SHP77 treated with DMSO at 0.1 percent for 48 hours (cell line): Measurements from ENCODE around the gene PDE4B.
A peak's percentile ranks its signal among the peaks of the same experiment; 100 is the strongest.
"Not testable (repeated sequence)": the region's sequence is repeated elsewhere in the genome, so short reads cannot be mapped to it uniquely, and the experiment has no call there.

Experiments used
- DNase-seq: peaks from one replicate; lab custom pipeline; 2025; lab: John Stamatoyannopoulos, UW

The PDE4B gene

DNA sequence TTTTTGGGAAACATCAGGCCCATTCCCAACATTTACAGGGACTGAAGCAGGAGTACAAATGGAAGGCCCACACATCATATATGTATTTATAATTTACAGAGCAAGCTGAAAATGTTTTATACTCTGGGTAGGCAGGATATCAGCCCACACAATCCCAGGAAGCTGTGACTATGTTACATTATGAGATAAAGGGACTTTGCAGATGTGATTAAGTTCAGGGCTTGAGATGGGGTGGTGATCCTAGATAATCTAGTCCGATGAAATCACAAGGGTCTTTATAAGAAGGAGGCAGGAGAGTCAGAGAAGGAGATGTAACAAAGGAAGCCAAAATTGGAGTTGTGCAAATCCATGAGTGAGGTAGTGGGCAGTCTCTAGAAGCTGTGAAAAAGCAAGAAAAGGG, 160.5 kb downstream of the PDE4B start:
- DNase-seq: no peak

DNA sequence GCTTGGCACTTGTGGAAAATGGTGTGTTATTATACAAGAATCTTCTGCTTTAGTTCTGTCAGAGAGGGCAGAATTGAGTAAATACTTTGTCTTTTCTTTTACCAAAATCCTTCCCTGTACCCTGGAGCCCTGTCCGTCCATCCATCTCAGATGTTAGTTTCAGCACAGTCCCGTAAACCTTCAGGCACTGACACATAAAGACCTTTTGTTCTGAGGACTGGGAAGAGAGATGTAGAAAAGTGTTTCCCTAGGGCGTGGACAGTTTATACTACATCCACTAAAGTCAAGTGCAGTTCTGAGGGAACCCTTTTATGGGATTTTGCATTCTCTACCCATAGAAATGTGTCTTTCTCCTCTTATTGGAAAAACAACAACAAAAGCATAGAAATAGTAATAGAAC, 162.4 kb downstream of the PDE4B start:
- no peak for DNase-seq

DNA sequence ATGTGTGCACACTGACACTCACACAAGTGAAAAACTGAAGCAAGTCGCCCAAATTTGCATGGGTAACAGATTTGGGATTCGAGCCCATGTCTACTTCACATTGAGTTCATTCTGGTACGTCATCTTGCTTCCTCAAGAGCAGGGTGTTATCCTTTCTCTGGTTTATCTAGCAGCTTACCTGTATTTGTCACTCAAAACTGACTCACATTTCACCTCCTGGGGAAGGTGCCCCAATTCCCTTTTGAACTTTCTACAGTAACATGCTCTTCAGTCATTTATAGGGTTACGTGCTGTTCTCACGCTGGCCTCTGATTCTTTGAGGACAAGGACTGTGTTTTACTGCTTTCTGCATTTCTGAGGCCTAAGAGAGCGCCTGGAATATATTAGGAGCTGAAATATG, 162.8 kb downstream of the PDE4B start:
- DNase-seq: no peak

DNA sequence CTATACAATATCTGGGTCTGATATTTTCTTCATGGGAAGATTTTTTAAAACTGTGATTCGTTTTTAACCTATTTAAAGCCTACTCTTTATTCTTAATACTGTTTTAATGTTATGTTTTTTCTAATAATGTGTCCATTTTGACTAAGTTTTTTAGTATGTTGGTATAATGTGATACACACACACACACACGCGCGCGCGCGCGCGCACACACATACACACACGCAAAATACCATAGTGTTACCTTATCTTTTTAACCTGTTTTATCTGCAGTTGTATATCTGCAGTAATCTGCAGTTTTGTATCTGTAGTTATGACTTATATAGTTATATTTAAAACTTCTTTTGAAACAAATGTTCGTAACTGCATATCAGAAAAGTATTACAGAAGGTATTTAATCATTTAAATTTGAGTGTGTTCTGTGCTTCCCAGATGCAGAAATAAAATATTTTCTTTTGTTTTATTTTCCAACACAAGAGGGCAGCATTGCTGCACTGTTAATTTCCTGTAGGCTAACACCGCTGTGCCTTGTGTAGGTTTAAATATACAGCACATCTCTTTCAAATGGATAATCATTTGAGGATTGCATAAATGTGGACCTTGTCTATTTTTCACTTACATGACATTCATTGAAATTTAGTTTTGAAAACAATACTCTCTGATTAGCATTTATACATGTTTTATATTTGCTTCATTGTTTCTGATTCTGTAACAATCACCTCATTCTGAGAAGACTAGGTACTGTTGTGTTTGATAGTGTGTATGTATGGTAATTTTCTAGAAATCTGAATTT, 166.1 kb downstream of the PDE4B start:
- peak; percentile 51 for DNase-seq

DNA sequence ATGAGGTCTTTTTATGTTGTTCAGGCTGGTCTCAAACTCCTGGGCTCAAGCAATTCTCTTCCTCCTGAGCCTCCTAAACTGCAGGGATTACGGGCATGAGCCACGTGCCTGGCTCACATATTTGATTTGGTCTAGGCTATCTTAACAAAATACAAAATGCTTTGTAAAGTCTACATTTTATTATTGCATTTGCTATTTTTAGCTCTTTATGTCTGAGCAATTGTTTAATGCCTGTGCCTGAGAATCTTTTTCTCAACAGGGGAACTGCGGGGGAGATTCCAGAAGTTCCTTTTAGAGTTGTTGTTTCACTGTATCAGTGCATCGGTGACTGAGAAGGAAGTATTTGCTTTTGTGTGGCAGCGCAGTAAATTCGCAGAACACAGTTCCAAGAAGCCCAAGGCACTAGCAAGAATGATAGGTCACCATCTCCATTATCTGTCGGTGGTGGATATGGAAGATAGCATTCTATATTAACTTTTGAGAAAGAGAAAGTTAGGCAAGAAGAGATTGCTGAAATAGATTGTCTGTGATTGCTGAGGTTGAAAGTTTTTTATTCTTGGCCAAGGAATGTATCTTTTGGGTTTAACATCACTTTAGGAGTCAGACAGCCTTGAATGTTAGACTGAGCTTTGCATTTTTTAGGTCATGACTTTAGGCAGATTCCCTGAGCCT, 167.3 kb downstream of the PDE4B start:
- no peak for DNase-seq

DNA sequence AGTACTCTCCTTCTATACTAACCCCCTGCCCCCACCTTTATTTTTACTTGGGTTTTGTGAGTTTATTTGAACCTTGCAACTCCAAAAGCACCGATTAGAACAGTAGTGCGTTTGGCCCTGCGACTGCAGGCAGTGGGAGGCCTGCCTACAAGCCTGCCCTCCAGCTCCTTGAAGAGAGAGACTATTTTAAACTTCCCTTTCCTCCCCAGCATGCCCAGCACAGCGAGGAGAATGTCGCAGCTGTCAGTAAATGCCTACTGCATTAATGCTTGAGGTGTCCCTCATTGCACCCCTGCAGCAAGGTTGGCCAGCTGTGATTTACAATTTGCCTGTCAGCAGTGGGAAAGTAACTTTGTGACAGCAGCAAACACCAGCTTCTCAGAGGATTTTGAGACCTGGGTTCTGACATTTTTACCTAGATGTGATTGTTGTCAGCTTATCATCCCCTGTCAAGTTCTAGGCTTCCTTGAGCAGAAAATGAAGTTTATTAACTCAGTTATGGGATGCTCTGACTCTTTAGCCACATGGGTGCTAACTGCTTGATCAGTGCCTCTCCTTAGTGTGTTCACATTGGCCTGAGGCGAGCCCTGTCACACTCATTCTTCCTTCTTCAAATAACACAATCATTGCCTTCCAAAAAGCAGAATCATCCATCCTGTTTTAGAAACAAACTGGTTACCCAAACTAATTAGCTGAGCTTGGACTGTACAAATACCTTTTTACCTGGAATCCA, 170.6 kb downstream of the PDE4B start:
- DNase-seq: no peak

DNA sequence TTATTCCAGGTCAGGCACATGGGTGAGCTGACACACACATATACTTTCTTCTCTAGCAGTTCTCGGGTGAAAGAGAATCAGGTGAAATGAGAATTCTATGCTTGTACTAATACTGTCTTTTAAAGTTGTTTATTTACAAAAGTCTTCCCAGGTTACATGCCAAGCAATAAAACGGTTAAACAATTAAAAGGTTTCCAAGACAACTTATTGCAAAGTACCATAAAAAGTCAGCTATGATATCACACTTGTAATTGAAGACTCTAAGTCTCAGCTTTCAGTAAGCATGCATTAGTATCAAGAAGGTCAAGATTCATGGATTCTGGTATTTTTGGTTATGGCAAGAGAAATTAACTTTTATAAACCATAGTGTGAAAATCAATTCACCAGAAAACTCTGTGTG, 171.4 kb downstream of the PDE4B start:
- no peak for DNase-seq

DNA sequence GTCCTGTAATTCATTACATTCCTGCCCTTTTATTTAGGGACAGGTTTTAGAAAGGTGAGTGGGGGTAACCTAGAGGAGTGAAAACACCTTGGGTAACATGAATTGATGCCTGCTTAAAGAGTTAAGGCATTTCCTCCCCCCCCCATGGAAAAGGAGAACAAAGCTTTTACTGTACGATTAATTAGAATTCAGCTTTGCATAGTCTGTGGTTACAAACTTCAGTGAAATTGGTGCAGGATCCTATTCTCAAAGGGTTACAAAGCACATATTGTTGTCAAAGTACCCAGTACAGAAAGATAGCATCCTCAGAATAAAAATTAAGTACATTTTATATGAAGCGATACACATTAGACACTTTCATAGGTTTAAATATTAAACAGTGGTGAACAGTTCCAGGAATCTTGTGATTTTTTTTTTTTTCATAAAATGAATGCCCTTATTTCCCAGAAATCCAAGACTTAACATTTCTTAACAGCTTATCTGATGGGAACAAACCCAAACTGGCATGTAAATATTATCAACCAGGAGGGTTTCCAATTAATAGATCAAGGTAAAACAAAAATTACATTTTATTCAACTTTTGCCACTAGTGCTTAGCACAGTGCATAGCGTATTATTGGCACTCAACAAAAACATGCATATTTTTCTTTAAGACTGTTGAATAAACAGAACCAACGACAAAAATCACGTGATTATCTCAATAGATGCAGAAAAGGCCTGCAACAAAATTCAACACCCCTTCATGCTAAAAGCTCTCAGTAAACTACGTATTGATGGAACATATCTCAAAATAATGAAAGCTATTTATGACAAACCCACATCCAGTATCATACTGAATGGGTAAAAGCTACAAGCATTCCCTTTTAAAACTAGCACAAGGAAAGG, 172.7 kb downstream of the PDE4B start:
- no peak for DNase-seq

DNA sequence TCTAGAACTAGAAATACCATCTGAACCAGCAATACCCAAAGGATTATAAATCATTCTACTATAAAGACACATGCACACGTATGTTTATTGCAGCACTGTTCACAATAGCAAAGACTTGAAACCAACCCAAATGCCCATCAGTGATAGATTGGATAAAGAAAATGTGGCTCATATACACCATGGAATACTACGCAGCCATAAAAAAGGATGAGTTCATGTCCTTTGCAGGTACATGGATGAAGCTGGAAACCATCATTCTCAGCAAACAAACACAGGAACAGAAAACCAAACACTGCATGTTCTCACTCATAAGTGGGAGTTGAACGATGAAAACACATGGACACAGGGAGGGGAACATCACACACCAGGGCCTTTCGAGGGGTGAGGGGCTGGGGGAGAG, 174.8 kb downstream of the PDE4B start:
- not testable (repeated sequence) for DNase-seq

DNA sequence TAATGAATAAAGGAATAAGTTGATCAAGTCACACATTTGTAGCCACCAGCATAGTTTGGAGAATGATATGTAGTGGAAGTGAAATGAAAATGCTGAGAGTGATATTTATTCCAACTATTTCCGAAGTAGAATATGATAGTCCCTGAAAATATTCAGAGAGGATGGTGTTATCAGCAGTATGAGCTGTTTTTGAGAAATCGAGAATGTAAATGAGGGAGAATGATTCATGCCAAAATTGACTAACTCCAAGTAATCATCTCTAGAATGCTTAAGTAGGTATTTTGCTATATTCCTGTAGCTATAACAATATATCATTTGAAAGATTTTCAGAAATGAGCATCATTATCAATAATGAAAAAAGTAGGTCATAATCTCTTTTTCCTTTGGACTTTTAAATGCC, 178.9 kb downstream of the PDE4B start:
- no peak for DNase-seq

DNA sequence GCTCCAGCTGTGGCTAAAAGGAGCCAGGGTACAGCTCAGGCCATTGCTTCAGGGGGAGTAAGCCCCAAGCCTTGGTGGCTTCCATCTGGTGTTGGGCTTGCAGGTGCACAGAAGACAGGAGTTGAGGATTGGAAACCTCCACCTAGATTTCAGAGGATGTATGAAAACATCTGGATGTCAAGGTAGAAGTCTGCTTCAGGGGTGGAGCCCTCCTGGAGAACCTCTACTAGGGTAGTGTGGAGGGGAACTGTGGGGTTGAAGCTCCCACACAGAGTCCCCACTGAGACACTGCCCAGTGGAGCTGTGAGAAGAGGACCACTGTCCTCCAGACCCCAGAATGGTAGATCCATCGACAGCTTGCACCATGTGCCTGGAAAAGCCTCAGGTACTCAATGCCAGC, 183.0 kb downstream of the PDE4B start:
- DNase-seq: no peak

DNA sequence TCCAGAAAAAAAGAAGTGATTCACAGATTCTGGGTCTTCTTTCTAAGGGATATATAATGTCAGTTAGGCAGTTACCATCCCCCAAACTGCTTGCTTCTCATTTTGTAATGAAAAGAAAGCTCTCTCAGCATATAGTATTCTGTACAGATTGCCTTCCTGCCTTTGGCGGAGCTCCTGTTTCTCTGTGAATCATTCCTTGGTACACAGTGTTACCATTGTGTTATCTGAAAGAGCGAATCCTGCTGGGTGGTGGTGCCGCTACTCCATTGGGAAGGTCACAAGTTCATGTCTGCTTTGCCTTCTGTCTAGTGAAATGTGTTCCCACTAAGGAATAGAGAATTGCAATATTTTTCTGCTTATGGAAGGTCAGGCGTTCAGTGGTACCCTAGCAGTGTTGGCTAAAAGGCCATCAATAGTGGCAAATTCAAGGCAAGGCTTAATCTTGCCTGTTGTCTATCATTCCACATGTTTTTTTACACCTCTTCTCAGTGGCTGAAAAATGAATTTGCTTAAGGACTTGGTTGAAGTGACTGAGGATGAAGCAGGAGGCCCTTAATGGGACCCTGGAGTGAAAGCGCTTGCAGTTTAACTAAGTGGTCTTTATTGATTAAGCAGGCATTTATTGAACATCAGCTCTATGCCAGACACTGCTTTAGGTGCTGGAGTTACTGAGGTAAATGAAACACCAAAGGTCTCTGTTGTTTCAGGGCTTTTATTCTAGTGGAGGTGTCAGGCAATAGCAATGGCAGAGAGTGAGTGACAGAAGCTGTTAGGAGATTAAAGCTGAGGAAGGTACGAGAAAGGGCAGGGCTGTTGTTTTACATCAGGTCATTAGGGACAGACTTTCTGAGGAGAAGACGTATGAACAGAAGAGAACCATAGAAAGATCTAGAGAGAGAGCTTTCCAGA, 186.7 kb downstream of the PDE4B start:
- no peak for DNase-seq

DNA sequence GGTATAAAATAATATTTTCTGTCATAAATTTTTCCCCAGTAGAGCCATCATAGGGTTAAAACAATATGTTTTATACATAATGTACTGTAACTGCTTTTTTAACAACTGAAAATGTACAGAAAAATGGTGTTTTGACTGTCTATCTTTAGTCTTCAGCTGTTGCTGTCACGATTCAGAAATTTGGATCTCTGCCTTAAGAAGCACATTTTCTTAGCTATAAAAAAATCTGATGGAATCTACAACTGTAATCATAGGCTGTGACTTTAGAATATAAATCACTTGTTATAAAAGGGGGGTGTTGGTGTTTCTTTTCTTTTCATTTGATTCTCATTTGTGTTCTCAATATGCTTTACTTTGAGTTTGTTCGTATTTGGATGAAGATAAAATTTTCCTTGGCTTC, 187.5 kb downstream of the PDE4B start:
- DNase-seq: no peak

DNA sequence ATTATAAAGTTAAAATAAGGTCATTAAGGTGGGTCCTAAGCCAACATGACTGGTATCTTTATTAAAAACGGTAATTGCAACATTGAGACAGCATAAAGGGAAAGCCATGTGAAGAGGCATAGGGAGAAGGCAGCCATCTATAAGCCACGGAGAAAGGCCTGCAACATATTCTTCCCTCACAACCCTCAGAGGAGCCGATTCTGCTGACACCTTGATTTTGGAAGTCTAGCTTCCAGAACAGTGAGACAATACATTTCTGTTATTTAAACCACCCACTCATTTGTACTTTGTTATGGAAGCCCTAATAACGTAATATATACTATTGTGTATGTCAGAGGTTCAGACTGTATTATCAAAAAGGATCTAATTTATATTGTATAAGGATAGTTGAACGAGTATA, 190.8 kb downstream of the PDE4B start:
- DNase-seq: no peak

DNA sequence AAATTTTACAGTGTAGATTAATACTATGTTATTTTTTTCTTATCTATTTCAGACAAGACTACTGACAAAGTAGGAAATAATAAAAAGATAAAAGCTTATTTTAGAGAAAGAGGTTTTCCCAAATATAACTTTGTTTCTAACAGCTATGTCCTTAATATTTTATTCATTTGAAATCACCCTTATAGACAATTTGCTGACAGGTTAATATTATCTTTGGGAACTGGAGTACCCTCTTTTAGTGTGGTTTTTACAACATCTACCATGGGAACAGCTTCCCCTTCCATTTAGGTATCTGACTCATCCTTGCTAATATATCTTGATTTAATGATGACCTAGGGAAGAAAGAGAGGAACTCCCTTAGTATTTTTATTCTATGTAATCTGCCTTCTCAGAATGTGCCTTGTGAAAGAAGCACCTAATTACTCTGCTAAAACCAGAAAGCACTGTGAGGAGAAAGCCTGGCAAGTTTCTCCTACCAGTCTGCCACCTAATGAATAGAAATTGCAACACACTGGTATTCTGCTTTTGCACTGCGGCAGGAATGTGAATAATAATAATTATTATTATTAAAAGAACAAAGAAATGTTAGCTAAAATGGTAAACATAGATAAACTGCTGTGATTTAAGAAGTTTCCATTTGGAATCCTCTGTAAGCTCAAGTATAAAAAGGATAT, 192.8 kb downstream of the PDE4B start:
- DNase-seq: no peak

DNA sequence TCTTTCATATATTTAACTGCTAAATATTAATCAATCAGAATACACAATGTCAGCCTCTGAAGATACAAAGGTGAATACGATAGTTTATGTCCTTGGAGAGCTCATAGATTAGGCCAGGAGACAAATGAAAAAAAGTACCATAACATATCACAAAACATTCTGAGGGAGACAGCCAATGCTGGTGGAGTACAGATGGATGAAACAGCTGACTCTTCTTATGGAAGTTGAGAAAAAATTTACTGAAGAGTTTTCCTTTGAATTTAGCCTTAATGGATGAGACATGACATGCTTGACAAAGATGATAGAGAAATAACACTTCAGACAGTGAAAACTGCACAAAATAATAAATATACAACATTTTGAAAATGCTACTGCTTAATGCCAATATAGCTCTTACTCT, 193.5 kb downstream of the PDE4B start:
- DNase-seq: no peak

DNA sequence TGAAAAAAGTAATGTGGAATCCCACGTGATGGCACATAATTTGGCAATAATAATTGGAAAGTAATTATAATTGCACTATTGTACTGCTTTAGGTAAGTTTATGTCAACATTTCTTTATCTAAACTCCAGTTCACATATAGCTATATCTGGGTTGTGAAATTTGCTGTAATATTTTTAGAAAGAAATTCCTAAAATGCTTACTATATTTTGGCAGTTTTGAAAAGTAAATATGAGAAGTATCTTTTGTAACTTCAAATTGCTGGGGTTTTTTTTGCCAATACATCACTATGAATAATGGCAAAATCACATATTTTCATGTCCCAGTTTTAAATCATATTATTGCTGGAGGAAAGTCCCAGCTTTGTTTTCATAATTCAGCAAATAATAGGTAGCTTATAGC, 197.5 kb downstream of the PDE4B start:
- DNase-seq: no peak

DNA sequence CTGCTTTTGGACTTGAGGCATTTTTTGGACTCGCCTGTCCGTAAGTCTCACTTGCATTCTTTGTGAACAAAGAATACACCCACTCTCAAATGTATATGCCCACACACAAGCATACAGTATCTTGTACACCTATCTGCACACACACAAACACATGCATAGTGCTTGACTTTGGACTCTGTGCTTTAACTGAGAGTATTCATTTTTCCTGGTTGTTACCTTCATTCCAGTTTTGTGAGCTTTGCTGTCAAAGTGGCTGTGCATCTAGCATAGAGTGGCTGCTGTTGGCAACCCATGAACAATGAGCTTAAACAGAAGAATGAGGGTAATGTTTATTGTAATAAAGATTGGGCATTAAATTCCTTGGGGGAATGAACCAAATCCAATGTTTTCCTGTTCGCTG, 199.0 kb downstream of the PDE4B start:
- peak; percentile 19 for DNase-seq

DNA sequence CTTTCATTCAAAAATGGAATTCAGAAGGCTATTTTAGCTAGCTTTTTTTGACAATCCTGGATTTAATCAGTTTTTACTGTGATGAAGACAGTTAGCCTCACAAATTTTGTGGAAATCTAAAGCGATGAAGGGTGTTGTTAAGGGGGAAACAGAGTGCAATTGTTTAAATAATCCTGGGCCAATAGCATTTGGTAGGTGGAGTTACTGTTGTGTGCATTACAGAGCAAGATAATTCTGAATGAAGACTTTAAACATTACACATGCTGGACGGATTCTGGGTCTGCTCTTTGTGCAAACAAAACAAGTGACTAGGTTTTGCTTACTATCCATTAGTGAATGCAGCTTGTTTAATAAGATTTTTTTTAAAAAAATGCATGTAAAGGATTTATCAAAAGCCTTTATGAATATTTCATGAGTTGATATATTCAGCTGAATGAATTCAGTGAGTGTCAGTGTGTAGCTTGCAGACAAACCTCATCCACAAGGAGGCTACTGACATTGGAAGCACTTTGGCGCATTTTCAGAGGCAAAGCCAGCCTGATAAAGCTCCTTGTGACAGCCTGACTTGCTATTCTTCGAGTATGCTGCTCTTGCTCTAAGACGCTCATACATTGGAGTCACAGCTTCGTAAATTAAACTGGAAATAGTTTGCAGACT, 199.6 kb downstream of the PDE4B start:
- DNase-seq: peak; percentile 93

DNA sequence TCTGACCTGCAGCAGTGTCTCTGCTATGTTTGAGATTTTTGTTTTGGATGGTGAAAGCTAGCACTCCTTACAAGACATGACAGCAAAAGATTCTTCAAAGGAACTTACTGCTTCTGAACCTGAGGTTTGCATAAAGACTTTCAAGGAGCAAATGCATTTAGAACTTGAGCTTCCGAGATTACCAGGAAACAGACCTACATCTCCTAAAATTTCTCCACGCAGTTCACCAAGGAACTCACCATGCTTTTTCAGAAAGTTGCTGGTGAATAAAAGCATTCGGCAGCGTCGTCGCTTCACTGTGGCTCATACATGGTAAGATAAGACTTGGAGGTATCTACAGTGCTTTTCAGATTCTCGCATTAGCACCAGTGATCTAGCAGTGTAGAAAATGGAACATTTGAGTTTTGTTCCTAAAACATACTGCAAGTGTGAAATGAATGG, 200.2 kb downstream of the PDE4B start:
- DNase-seq: no peak
